HL-60 (cell line): ENCODE results near the gene NUP62.

Experiments used
- CTCF ChIP-seq: IDR thresholded peaks from one replicate; pipeline ENCODE4 v1.5.1; 2011; ENCODE audit warnings: low read length, control low read depth, inconsistent platforms; ENCODE audit not compliant: insufficient read depth
- GABPA ChIP-seq: IDR thresholded peaks from 2 replicates; pipeline ENCODE4 v1.6.1; 2012; ENCODE audit warnings: low read depth
- POLR2AphosphoS5 ChIP-seq: IDR thresholded peaks from 2 replicates; pipeline ENCODE4 v1.6.1; 2012; ENCODE audit warnings: low read depth

- no peak for TF ChIP-seq POLR2AphosphoS5
- no peak for TF ChIP-seq CTCF
- peak; percentile 84 for TF ChIP-seq GABPA
Observed at GRCh38 chr19:49879243-49879963, 49.9 kb downstream of the NUP62 start.
